Suppressor macrophage treated with lipopolysaccharide for 4 hours (primary cell): ENCODE data around the gene SRGAP1.
"Not testable (repeated sequence)": the region's sequence is repeated elsewhere in the genome, so short reads cannot be mapped to it uniquely, and the experiment has no call there.

ENCODE experiments used
- DNase-seq: peaks from one replicate; pipeline ENCODE4 v3.0.0-alpha.2; 2020

The SRGAP1 gene

DNA sequence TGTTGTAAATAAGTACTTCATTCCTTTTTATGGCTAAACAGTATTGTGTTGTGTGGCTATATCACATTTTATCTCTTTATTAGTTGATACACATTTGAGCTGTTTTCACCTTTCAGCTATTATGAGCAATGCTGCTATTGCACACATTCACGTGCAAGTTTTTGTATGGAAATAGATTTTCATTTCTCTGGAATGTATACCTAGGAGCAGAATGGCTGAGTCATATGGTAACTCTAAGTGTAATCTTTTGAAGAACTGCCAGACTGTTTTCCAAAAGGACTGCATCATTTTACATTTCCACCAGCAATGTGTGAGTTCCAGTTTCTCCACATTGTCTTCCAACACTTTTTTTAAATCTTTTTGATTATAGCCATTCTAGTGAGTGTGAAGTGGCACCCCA is 134.0 kb downstream of the SRGAP1 start:
- no peak for DNase-seq

DNA sequence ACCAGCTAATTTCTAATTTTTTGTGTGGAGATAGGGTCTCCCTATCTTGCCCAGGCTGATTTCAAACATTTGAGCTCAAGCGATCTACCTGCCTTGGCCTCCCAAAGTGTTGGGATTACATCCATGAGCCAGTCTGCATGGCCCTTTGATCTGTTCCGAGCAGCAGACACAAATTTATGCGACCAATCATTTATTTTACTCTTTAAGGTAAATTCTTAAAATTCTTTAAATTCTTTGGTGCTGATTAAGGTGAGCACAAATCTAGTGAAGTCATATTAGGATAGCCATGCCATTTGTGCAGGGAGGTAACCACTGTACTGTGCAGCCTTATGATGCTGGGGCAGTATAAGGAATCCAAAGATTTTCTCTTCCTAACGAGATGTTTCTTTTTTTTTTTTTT is 135.7 kb downstream of the SRGAP1 start:
- no peak for DNase-seq

DNA sequence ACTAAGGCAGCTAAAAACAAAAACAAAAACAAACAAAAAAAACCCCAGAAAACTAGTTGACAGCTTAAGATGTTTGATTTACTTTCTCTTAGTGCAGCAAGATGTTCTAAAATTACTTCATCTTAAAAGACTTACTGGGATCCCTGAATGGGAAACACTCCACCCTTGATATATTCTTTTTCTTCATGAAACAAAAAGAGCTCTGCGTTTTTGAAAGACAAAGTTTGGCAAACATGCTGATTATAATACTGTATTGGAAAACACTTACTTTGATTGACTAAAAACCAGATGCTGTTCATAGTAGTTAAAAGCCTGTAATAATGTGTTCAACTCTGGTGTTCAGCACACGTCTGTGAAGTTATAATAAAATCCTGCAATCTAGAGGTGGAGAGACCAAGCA is 136.8 kb downstream of the SRGAP1 start:
- no peak for DNase-seq

DNA sequence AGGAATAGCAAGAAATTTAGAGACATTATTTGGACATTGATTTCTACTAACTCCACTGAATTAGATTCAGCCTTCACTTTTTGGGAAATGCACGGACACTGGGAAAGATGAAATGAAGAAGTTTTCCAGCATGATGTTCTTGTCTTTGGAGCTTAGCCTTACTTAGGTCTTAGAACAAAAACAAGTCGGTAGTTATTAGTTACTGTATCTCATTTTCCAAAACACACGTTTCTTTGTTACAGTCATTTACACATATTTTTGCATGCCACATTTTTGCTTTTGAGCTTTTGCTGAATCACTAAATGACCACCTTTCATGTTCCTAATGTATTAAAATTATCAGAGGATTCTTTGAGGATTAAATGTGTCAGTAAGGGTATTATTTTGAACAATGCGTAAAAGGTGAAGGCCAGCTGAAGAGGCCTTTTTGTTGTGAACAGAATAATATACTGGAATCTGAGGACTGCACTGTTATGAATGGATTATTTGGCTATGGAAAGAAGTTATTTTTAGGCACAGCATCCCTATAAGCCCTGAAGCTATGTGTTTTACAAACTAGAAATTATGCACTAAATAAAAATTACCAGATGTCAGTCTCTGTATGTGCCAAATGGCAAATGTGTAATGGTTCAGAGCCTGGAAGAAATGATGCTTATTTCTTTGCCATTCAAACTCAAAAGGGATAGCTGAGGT is 138.2 kb downstream of the SRGAP1 start:
- DNase-seq: no peak

DNA sequence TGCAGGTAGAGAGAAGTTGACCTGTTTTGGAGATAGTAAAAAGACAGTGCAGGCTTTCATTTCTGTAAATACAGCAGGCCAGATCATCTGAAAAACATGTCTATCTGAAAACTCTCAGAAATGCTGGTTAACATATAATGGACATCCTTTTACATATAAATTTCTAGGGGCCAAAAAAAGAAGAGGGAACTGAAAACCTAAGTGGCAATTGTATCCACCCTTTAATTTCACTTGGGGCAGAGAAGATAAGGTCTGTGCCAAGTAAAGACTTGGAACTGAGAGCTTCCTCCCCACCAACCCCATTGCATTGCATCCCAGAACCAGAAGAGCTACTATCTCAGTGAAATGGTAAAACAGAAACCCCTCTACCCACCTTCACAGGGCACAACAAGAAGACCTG is 141.0 kb downstream of the SRGAP1 start:
- DNase-seq: no peak

DNA sequence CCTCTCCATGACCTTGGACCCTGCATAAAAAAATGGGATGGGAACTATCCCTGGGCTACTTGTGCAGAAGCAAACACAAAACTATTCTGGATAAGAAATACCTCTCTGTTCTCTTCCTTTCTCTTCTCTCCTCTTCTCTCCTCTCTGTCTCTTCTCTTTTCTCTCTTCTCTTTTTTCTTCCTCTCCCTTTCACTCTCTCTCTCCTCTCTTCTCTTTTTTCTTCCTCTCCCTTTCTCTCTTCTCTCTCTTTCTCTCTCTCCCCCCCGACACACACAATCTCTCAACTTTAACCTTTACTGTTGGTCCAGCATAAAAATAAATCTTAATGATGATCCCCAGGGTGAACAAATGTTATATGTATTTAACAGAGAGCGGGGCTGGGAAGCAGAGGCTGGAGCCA is 141.4 kb downstream of the SRGAP1 start:
- no peak for DNase-seq

DNA sequence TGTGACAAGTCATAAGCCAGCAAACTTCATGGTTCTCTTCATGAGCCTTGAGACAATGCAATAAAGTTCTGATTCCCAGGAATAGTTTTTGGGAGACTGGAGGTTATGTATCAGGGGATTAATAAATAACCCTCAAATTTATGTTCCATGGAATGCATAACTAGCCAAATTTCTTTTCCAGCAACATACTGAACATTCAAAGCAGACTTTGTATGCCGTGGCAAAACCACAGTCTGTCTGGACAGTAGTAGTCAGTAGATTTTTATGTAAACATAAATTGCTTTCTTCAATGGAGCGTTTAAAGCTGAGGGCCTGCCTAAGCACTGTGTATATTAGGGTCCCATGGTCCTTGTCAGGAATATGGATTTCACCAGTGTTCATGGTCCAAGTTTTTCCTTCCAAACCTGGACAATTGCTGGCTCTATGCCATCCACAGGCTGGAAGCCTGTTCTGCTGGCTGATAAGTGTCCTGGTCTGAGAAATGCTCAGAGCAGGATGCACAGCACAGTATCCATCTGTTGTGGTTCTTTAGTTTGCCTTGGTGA is 144.9 kb downstream of the SRGAP1 start:
- DNase-seq: no peak

DNA sequence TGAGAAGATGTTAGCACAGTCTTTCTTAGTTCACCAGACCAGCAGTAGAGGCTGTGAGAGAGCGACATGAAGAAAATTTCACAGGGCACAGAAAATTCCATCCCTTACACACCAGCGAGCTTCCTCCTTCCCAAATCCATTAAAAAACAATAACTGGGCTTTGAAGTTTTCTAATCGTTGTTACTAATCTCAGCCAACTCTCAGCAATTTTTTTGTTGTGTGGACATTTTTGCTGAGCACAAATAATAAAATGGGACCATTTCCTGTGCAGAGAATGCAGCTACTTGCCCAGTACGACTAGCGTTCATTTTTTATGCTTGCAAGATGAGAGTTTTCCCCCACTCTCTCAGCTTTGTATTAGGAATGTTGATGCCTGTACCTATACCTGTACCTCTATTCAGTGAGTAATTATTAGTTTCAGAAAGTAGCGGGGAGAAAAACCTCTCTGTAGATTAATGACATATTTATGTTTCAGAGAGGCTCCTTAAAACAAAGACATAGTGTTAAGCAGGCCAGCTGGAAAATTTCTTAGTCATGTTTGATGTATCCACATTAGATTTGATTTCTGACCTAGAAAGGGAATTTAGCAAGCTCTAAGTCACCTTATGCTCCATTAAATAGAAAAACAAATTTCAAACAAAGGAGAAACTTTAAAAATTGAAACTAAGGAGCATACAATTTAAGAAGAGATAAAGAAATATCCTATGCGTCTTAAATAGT is 146.5 kb downstream of the SRGAP1 start:
- DNase-seq: no peak

DNA sequence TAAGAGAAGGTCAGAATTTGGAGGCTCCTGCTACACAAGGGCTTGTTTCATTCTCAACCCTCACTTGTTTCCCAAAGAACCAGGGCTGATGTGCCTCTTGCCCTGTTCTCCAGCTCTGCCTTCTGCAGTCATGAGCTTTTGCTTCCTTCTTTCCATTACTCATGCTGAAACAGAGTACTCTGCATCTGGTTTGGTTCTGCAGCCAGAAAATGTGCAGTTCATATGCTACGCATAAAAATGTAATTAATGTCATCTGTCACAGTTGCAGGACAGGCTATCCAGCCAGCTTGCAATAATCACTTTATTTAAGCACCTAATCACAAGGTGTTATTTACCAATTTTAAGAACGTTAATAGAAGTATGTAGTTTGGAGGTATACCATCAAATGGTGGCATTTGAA is 150.2 kb downstream of the SRGAP1 start:
- DNase-seq: no peak

DNA sequence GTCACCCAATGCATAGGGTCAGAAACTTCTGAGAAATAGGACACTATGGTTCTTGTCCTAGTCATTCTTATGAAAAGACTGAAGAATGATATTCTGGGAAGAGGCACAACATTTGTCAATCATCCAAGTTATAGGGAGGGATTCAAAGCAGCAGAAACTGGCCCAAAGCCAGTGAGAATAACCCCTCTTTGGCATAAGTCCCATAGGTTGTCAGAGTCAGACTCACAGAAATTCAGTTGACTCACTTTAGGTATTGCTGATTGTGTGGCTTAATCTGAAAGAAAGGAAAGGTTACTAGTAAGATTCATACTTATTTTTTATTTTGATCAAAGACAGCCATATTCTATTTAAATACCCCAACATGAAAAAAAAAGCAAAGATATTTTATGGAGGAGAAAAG is 151.0 kb downstream of the SRGAP1 start:
- no peak for DNase-seq

DNA sequence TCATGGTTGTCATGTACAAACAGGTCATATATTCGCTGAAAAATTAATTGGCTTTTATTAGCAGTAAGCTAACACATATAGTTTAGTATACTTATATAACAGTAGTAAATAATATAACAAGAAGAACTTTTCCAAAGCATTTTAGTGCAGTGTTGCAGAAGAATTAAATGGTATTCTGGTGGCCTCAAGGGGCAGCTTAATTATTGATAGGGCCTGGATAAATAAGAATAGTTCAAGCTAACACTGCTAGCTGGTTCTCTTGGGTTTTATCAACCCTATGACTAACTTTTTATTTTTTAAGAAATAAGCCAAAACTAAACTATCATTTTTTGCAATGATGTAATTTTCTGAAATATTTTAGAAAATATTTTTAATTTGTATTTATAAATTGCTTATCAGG is 152.1 kb downstream of the SRGAP1 start:
- DNase-seq: no peak

DNA sequence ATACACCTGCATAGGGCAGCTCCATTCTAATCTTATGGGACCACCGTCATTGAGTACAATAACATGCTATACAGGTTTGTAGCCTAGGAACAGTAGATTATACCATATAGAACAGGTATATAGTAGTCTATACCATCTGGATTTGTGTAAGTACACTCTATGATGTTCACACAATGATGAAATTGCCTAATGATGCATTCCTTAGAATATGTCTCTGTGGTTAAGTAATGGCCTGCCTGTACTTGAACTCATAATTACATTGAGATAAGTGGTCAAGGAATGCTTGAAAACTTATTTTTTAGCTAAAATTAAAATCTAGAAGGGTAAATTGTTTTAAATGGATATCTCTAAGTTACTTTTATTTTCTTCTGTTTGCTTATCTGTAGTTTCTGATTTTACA is 152.7 kb downstream of the SRGAP1 start:
- no peak for DNase-seq

DNA sequence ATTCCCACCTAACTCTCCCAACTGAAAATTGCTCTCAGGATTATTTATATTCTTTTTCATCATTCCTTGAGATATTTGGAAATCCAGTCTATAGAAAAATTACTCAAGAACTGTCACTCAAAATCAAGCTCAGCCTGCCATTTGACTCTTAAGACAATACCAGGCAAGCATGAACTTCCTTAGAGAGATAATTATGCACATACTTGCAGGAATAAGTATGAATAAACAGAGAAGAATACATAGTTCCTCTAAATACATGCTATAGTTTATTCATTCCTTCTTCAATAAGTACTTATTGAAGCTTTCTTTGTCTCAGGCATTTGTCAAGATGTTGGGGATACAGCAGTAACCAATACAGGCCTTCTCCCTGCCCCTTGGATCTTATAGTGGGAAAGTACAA is 154.1 kb downstream of the SRGAP1 start:
- DNase-seq: no peak

DNA sequence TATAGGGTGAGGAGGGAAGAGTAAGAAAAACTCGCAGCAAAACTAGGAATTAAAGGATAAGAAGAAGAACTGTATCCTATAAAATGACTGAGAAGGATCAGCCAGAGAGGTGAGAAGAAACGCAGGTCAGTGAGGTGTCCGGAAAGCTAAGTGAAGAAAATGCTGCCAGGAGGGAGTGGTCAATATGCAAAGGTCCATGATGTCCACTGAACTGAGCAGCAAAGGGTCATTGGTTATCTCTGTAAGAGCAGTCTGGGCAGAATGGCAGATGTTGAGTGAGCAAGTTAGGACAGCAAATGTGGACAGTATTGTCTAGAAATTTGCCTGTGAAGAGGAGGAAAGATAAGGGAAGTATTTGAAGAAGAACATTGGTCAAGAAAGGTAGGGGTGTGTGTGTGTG is 155.4 kb downstream of the SRGAP1 start:
- DNase-seq: no peak

DNA sequence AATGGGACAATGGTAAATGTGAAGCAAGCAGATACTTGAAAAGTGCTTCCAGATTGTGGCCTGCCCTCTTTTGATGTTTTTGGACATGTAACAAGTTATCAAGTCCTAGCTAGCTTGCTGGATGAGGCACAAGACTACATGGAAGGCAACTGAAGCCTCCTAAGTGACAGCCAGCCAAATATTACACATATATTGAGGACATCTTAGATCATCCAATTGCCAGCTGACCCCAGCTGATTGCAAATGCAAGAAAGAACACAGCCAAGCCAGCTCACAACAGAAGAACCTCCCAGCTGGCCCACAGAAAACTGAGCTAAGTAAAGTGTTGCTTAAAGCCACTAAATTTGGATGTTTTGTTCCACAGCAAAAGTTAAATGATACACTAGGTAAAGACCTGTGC is 156.9 kb downstream of the SRGAP1 start:
- no peak for DNase-seq

DNA sequence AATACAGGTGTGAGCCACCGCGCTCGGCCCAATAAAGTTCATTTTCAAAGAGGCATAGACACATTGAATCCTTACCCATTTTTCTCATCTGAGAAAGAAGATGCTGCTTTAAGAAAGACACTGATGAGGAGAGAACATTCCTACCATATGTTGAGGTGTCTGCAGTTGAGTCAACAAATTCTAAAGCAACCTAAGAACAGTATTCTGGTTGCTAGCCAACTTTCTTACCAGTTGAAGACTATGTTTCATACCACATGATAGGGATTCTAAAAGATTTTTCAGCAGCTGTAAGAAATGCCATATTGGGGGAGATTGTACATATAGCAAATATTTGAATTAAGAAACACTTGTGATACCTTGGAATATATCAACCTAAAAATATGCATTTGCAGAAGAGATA is 160.1 kb downstream of the SRGAP1 start:
- no peak for DNase-seq

DNA sequence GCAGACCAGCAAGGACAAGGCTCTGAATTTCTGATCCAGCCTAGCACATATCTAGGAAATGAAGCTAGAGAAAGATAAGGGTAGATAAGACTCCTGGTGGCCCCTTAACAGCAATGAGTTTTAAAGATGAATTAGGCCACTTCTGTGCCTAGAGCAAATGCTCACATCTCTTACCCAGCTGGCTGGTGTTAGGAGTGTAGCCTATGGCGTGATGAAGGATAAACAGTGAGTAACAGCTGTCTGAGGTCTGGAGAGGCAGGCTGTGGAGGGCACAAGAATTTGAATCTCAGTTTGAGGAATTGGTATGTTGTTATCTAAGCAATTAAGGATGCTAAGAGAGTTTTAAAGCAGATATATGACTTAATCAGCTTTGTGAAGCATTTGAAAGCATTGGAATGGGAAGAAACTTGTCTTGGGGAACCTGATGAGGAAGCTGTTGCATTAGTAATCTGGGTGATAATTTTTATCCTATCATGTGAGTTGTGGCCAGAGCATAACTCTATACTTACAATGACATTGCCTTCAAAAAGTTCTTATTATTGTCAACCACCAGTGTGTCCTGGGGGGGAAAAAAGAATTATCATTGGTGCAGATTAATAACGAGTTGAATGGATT is 161.8 kb downstream of the SRGAP1 start:
- peak; percentile 35 for DNase-seq

DNA sequence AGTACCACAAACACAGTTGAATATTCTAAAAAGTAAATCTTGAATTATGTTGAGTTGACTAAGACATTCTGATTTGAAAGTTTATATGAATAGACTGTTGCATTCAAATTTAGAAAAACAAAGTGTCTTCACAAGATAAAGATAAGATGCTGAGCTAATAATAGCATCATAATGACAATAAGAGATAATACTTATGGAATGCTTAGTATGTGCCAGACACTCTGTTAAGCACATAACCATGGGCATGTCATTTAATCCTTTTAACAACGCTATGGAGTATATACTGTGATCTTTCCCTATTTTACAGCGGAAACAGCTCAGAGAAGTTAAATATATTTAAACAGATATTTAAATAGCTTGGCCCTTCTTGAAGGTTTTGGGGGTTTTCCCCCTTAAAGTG is 163.4 kb downstream of the SRGAP1 start:
- no peak for DNase-seq

DNA sequence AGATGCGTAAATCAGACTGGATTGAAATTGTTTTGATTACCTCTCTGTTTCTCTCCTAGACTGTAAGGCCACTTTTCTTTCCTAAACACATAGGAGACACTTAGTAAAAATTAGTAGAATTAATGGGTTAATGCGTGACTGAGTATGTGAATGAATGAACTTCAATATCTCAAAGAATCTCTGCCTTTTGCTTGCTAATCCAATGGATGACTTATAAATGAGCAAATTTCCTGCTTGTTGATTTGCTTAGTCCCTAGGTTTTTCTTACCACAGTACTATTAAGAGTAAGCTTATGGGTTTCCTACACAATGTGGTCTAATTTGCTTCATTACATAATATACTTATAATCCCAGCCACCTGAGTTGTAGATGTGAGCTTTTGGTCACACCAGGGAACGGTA is 164.1 kb downstream of the SRGAP1 start:
- no peak for DNase-seq

DNA sequence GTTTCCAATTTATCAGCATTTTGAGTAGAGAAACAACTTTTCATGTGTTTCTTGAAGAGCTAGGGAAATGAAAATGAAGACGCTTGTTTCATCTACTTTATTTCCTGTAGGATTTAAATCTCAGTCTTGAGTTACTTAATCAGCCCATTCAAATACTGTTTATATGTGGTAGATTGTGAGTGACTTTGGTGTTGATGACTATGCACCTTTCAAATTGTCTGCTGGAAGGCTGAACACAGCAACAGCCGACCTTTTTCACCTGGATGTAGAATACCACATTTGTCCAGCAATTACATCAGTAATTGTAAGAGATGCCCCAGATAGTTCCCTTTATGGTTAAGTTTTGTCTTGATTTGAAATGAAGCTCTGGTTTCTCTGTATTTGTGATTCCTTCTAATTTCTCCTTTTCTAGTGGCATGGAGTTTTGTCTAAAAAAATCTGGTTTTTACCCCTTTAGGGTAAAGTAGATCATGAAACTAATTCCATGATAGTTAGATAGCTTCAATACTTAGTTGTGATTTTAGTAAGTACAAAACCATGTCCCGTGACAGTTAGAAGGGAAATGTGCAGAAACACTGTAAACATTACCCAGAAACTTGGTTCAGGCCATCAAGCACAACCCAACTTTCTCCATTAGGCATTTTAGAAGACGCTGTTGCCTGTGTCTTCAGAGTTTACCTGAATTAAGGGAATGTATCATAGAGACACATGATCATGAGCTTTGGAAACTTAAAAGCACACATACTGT is 165.0 kb downstream of the SRGAP1 start:
- DNase-seq: no peak

DNA sequence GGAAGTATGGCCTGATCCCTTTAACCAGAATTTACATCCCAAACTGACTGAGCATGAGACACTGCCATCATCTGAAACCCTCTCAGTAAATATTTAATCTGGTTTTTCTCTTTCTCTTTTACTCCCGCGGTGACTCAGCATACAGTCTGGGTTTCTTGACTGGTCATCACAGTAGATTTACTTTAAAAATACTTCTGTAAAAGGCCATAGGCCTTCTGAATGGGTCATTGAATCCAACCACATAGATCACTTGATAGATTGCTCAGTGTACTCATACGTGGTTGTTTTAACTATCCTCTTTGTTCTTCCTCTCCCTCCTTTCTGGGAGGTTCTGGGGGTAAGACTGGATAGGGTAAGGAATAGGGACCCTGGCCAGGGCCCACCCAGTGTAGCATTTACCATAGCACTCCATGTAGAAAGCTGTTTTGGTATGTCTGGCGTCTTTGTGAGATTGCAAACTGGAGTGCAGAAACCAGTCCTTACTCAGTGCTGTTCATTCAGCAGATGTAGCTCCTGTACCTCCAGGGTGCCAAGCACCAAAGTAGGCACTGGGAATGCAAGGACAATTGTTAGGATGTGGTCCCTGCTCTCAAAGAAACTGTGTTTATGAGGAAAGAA is 165.7 kb downstream of the SRGAP1 start:
- peak; percentile 55 for DNase-seq

DNA sequence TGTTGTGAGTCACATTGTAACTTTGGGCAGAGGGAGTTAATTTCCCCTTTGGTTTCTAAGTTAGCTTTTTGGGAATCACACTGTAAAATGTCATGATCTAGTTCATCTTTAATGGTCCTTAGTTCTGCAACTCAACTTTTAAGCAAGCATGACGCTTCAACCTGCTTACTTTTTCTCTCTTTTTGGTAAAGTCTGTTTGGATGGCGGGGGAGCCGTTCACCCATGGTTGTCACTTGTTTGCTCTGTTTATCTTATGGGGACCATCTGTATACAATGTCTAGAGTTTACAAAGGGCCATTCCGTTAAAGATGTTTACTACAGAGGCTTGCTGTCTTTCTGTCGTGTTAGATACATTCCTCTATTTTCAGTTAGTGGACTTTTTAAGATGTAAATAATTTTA is 172.0 kb downstream of the SRGAP1 start:
- no peak for DNase-seq

DNA sequence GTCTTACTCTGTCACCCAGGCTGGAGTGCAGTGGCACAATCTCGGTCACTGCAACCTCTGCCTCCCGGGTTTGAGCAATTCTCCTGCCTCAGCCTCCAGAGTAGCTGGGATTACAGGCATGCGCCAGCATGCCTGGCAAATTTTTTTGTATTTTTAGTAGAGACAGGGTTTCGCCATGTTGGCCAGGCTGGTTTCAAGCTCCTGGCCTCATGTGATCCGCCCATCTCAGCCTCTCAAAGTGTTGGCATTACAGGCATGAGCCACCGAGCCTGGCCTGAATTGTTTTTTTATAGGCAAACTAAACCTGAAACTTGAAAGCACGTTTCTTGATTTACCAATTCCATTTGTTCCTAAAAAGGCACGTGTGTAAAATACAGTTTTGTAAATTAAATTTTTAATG is 173.6 kb downstream of the SRGAP1 start:
- not testable (repeated sequence) for DNase-seq
